Embryonic facial prominence (tissue), 1 donor: ENCODE results near the gene RPTOR.

Experiments
- DNase-seq: peaks from one replicate; pipeline ENCODE4 v3.0.0-alpha.2; 2016; ENCODE audit errors: extremely low spot score

RPTOR gene

DNA sequence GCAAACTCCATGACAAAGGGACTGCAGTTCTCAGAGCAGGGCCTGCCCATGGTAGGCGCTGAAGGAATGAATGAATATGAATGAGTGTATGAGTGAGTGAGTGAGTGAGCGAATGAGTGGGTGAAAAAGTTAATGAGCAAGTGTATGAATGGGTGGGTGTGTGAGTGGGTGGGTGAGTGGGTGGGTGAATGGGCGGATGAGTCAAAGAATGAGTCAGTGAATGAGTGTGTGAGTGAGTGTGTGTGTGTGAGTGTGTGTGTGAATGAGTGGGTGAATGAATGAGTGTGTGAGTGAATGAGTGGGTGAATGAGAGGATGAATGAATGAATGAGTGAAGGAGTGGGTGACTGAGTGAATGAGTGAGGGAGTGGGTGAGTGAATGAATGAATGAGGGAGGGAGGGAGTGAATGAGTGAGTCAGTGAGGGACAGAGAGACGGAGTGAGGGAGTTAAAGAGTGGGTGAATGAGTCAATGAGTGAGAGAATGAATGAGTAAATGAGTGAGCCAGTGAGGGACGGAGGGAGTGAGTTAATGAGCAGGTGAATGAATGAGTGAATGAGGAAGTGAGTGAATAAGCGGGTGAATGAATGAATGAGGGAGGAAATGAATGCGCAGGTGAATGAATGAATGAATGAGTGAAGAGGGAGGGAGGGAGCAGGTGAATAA, 435.9 kb downstream of the RPTOR start:
- DNase-seq = no peak

DNA sequence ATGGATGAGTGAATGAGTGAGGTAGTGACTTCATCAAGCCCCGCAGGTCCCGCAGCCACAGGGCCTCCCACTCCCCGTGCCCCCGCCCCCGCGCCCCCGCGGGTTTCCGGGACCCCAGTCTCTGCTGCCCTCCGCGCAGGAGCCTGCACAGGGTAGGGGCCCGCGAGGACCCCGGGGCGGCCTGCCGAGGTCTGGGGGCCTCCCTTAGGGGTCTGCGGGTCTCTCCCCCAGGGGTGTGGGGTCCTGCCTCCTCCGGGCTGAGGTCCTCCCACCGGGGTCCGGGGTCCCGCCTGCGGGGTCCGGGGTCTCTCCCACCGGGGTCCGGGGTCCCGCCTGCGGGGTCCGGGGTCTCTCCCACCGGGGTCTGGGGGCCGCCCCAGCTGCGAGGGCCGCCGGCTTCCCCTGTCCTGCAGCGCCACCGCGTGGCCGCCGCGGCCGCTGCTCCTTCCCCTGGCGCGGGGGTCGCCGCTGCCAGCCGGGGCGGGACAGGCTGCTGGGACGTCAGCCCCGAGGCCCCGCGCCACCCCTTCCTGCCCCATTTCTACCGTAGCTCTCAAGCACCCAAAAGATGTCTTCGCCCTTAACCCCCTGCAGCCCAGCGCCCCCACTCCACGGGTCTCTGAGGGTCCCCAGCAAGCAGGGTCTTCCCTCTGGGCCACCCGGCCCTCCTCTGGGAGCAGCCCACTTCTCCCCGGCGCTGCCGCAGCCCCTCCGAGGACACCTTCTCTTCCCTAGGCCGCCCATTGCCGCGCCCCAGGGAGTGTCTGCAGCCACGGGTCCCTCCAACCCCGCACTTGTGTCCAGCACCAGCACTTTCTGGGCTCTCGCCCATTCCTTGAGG, 436.6 kb downstream of the RPTOR start:
- DNase-seq = no peak

DNA sequence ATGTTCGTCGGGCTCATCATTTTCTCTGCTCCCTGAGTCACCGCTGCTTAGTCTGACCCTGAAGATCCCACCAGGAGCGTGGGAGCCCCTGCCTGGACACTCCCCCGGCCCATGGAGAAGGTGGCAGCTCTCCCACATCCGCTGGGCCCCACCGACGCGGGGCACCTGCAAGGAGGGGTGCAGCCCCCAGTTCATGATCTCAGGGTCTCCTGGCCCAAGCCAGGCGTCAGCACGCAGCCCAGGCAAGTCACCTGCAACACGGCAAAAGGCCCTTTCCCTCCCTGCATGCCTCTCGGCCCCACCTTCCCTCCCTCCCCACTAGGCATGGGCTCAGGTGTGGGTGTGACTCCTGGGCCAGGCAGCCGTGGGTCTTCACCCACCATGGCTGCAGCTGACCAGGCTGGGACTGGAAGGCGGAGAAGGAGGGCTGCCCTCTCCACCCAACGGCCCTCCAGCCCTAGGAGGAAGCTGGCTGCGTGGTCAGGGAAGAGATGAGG, 437.3 kb downstream of the RPTOR start:
- no peak for DNase-seq

- DNase-seq = no peak
These were observed 437.9 kb downstream of the RPTOR start for GRCh38 chr17:80982426-80982974.

- DNase-seq = no peak
These were observed 438.9 kb downstream of the RPTOR start for GRCh38 chr17:80983545-80983944.

DNA sequence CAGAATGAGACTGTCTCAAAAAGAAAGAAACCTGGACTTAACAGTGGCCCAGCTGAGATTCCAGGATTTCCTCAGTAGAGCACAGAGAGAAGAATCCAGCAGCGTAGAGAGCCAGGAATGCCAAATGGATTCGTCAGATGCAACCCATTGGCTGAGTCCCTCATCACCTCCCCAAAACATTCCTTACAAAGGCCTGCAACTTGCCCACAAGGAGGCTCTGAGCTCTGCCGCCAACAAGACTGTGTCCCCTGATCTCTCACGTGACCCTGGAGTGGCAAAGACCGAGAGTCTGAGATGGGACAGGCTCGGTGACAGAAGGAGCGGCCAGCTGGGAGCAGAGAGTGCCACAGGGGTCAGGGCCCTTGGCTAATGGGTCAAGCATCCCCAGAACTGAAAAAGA, 440.1 kb downstream of the RPTOR start:
- DNase-seq = no peak

DNA sequence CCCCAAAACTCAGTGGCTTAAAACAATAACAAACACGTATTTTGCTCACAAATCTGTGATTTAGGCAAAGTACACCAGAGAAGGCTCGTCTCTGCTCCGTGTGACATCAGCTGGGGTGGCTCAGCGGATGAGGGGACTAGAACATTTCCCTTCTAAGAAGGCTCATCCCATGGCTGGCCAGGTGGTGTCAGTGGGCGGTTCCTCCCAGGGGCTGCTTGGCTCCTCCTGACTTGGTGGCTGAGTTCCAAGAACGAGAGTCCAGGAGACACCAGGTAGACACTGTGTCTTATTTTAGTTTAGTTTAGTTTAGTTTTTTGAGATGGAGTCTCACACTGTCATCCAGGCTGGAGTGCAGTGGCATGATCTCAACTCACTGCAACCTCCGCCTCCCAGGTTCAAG, 441.4 kb downstream of the RPTOR start:
- no peak for DNase-seq

DNA sequence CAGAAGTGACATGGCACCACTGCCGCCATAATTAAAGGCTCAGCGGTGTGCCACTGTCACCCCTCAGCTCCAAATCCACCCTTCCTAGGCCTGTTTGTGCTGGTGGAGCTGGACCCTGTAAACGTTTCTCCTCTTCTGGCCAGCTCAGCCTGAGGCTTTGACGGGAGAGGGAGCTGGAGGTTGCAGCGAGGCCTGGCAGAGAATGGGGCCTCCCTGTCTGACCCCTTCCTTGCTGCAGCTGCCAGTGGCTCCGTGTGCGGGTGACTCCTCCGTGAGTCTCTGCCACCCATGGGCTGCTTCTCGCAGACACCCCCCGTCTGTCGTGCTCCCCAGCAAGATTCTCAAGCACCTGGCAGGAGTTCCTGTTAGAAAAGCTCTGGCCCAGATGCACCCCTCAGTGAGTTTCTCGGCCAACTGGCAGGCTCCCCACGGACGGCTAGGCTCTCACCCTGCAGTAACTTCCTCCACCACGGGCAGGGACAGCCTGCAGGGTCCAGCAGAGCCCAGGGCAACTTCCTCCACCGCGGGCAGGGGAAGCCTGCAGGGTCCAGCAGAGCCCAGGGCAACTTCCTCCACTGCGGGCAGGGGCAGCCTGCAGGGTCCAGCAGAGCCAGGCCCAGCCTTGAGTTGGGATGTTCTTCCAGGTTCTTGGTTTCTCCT, 442.3 kb downstream of the RPTOR start:
- DNase-seq = no peak

DNA sequence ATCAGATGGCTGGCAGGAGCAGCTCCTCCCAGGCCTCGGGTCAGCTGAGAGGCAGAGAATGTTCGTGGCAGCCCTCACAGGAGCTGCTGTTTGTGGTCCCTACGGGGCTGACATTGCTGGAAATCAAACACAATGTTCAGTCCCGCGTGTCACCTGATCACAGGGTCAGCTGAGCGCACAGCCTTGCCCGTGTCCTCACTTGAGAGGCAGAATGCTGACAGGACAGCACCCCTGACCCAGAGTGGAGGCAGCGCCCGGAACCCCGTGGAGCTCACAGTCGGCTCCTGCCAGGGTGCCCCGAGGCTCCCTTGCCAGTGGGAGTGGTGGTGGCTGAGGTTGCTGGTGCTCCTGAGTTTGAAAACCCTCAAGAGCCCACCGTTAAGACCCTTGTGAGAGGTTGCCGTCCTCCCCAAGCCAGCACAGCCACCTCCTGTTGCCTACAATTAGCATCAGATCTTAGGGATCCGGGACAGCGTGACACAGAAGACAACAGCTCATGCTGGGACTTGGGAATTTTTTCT, 443.4 kb downstream of the RPTOR start:
- no peak for DNase-seq

DNA sequence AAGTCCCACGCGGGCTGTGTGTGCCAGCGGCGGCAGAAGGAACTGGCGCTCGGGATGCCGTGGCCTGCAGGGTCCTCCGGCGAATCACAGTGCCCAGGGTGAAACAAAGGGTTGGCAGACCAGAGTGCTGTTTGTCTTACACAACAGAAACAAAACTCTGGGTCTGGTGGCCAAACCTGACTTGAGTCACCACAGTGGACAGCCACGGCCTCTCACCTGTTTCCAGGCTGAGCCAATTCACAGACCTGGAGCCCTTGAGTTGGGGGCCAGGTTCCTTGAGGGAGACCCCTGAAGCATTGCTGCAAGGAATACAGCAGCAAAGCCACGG, 444.9 kb downstream of the RPTOR start:
- no peak for DNase-seq

GRCh38 chr17:80990921-80991644, 446.4 kb downstream of the RPTOR start:
- no peak for DNase-seq

DNA sequence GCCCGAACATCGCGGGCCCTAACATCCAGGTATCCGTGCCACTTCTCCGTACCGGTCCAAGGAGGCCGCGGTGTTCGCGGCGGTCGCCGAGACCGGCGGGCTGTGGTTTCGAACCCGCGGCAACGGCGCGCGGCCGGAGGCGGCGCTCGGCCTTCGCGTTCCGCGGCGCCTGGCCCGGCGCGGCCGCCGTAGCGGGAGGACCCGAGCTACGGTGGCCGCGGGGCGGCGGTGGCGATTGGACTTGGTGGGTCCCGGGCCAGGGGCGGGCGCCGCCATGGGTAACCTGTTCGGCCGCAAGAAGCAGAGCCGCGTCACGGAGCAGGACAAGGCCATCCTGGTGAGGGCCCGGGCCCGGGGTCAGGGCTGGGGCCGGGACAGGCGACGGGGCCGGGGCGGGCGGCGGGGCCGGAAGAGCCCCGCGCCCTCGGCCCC, 447.0 kb downstream of the RPTOR start, which contains the start of gene CHMP6:
Gene CHMP6, plus strand, starts transcription at position 197 of the 432 bp plus-strand sequence. Its CDS starts 78 bp downstream, at position 275.
- DNase-seq = no peak

DNA sequence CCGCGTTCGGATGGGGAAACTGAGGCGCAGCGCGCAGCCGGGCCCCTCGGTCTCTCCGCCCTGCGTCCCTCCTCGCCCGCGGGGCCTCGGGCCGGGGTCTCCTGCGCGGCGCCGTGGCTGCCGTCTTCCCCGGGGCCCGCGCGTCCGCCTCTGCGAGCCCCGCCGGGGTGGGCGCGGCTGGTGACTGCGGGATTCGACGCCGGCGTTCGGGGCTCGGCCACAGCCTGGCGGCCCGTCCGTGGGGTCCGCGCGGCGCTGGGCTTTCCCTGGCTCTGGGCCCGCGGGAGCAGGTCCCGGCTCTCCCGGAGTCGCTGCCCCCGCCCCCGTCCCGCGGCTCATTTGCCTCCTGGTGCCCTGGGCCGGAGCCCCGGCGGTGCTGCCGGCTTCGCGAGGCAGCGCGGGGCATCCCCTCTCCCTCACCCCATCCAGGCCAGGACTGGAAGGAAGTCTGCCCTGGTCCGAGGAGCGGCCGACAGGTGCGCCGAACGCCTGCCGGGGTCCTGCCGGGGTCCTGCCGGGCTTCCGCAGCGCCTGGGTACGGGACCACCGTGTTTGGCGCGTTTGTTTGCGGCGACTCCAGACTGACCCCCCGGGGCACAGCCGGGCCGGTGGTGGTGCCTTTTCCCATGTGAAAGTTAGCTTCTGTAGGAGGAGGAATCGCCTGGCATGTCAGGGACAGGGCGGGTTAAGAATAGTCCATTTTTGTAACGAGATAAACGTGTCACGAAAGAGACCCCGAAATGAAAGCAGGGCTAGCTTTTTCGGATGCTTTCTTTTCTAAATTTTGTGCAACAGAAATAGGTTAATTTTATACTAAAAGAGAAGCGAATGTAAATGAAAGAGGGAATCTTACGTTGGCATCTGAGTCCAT, 447.7 kb downstream of the RPTOR start:
- no peak for DNase-seq

DNA sequence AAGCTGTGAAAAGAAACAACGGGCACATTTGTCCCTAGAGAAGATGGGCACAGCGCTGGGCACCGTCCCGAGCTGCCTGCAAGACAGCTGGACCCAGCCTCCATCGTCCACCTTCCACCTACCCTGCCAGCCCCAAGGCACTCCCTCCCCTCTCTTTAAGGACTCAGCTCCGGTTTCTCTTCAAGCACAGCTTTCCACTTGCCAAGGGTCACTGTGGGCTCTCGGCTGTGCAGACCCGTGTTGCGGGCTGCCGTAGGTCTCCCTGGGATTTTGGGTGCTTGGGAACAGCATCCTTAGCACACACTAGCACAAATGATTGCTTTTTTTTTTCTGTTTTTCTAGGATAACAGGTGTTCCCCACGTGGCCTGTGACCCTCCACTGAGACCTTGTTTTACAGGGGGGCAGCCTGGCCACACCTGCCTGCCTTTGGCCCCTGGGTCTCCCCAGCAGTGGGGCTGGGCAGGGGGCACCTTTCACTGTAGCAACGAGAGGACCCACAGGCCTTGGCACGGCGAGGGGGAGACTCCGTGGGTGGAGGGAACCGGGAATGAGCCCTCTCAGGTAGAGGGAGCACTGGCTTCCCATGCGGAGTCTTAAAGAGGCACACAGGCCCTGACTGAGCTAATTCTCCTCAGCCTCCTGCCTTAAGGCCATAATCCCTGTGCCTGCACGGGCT, 448.4 kb downstream of the RPTOR start:
- no peak for DNase-seq

DNA sequence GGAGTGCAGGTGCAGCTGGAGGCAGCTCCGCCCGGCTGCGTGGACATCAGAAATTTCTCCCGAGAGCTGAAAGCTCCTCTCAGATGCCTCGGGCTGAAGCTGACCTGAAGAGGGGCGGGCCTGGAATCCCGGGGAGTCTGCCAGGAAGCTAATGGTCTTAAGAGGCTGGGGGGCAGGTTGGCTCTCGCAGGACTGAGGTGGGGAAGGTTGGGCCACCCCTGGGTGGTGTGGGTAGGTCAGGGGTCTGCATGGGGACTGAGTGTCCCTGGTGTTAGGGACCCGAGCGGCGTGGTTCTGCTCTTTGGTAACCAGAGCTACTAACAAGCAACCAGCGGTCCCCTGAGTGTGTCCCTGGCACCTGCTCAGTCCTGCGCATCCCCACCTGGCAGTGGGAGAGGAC, 450.5 kb downstream of the RPTOR start:
- DNase-seq = no peak

DNA sequence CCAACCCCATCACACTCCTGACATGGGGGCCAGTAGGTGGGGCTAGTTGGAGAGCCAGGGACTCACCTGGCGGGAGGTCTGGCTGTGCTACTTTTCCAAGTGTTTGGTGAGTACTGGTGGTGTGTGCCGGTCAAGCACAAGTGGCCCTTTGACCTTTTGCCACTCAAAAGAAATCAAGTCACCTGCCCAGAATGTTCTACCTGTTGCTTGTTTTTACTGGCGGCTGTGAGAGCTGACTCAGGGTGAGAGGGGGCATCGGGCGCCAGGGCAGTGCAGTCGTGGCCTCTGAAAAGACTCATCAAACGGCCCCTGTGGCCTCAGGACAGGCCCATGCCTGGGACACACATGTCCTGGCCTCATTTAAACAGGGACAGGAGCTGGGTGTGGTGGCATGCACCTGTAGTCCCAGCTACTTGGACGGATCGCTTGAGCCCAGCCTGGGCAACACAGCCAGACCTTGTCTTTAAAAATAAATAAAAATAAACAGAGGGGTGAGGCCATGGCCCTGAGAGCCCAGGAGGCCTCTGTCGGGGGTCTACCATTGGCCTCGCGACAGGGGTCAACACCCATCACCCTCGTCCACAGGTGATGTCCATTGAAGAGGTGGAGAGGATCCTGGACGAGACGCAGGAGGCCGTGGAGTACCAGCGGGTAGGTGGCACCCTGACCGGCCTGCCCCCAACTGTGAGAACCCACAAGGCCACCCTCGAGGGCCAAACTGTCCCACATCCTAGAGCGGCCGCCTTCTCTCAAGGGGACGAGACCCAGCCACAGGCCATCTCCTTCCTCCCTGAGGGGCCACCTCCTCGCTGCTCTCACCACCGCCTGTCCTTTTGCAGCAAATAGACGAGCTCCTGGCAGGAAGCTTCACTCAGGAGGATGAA, 452.0 kb downstream of the RPTOR start:
- DNase-seq = no peak

DNA sequence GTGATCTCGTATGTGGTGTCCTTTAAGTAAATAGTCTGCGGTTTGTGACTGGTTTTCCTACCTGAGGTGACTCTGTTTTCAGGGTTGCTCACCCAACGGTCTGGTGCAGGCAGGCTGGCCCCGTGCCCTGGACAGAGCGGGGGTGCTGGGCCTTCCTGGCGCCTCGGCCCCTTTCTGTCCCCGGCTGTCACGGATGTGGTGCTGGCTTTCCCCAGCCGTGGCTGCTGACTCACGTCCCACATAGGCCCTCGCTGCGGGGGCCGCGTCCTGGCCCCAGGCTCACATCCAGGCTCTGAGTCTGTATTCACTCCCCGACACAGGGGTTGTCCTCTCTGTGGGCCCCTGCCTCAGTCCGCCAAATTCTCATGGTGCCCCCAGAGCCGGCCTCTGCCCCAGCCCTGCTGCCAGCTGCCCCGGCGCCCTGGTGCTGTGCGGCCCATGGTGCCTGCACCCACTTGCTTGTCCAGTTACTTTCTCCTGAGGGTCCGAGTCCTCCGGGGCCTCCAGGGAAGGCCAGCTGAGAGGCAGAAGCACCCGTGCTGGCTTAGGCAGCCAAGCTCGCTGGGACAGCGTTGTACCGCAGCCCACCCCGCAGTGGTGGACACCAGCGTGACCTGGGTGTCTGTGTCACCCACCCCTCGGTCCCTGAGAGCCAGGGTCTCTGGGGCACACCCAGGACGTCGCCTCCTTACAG, 452.9 kb downstream of the RPTOR start:
- DNase-seq = no peak

- DNase-seq = no peak
These were observed 453.6 kb downstream of the RPTOR start for GRCh38 chr17:80998118-80998747.
